GM18907 (cell line): Measurements from ENCODE around the gene ETFBKMT.
"Not testable (repeated sequence)": the region's sequence is repeated elsewhere in the genome, so short reads cannot be mapped to it uniquely, and the experiment has no call there.

Source experiments
- ATAC-seq: cut with Tn5 transposase; IDR thresholded peaks from one replicate; pipeline ENCODE4 v1.9.1; 2021; ENCODE audit warnings: mild to moderate bottlenecking, moderate library complexity; ENCODE audit not compliant: unreplicated experiment

Gene ETFBKMT

GRCh38 chr12:31716998-31717397, 57.5 kb downstream of the ETFBKMT start:
- not testable (repeated sequence) for ATAC-seq

DNA sequence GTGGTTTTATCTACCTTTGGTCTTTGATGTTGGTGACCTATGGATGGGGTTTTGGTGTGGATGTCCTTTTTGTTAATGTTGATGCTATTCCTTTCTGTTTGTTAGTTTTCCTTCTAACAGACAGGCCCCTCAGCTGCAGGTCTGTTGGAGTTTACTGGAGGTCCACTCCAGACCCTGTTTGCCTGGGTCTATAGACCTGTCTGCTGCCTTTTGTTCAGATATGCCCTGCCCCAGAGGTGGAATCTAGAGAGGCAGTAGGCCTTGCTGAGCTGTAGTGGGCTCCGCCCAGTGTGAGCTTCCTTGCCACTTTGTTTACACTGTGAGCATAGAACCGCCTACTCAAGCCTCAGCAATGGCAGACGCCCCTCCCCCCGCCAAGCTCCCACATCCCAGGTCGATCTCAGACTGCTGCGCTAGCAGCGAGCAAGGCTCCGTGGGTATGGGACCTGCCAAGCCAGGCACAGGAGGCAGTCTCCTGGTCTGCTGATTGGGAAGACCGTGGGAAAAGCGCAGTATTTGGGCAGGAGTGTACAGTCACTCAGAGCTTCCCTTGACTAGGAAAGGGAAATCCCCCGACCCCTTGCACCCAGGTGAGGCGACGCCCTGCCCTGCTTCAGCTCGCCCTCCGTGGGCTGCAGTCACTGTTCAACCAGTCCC, 59.2 kb downstream of the ETFBKMT start:
- not testable (repeated sequence) for ATAC-seq

- ATAC-seq, result no peak
These were observed 63.1 kb downstream of the ETFBKMT start for GRCh38 chr12:31722580-31722979.
